H7 (cell line): ENCODE data around the gene PIAS1. TPM values are rescaled to one million over a fixed set of nuclear protein-coding genes. Genes with fewer than 3 reads are reported as not detected.
"Not testable (repeated sequence)": the region's sequence is repeated elsewhere in the genome, so short reads cannot be mapped to it uniquely, and the experiment has no call there.

Experiments
- DNase-seq: peaks from one replicate; pipeline ENCODE4 v3.0.0; 2012
- H3K27me3 ChIP-seq: 2 replicates; pipeline ENCODE4 v1.6.0; 2011; ENCODE audit warnings: mild to moderate bottlenecking, low read length; ENCODE audit not compliant: control insufficient read depth, insufficient read depth
- H3K36me3 ChIP-seq: replicated peaks from 2 replicates; pipeline ENCODE4 v1.5.1; 2011; ENCODE audit warnings: low read length; ENCODE audit not compliant: control insufficient read depth, insufficient read depth
- H3K4me3 ChIP-seq: 2 replicates; pipeline ENCODE4 v1.5.1; 2011; ENCODE audit warnings: low read depth, mild to moderate bottlenecking, control low read depth, low read length, moderate library complexity; ENCODE audit not compliant: insufficient read depth
- total RNA-seq: library from RNA; depleted of rRNA; stranded (reverse); fragments of >200 nt; shearing (Covaris generic); gene quantifications from 2 replicates; pipeline ENCODE4 v1.2.3, GENCODE V29; 2014

PIAS1 gene
- total RNA-seq, 1 experiment from 2014 or later = 23.7 TPM

DNA sequence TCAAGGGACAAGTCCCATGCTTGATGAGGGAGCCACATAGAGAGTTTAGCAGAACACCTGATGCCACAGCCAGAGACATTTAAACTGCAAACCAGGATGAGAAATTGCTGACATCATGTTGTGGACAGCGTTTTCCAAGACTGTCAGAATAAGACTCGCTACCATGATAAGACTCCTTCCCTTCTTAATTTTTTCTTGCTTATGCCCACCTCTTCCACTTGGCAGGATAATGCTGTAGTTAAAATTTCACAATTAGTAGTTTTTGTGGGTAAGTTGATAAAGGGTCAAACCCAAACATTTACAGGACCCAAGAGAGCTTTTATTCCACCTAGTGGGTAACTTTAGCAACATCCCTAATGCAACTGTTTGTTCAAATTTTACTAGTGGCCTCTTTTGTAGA lies 3.0 kb upstream of the PIAS1 start:
- Histone ChIP-seq H3K27me3 (peaks cover 3% of the 10 kb centered on the region; the same call in 1 of the 2 replicates), H3K36me3 (no peaks in the 10 kb centered on the region), H3K4me3 (no peak overlapping the region)
- DNase-seq = no peak

DNA sequence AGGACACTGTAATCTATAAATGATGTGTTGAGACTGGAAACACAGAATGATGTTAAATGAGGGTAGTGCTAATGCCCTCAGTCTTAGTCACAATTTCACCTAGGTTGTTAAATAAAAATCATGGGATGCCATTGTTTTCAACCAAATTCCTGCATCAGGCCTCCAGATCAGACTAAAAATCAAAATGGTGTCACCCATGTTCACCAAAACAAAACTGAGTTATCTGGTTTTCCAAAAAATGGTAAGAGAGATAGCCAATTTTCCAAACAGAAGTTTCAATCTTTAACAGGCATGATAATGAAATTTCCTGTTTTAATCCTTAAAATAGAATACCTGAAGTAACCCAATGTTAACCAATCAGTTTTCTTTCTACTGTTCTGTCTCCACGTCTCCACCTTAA lies 2.2 kb upstream of the PIAS1 start:
- Histone ChIP-seq H3K4me3 (no peak overlapping the region), H3K27me3 (peaks cover 3% of the 10 kb centered on the region; the same call in 1 of the 2 replicates), H3K36me3 (no peaks in the 10 kb centered on the region)
- no peak for DNase-seq

DNA sequence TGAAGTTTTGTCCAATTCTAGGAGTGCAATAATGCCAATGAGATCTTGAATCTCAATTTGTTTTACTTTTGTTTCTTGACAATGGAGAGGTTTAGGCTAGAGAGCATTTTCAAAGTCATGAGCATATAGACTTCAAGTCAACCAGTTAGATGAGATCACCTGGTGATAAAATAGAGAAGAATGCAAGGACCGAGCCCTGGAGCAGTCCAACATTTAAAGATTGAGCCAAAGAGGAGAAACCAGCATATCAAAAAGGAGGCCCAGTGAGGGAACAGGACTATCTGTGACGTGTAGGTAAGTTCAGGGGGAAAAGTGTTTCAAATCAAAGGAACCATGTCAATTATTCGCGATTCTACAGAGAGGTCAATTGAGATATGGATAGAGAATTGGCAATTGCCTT lies 1.7 kb upstream of the PIAS1 start:
- H3K36me3 ChIP-seq = no peaks in the 10 kb centered on the region
- H3K27me3 ChIP-seq = peaks cover 3% of the 10 kb centered on the region; the same call in 1 of the 2 replicates
- H3K4me3 ChIP-seq = no peak overlapping the region
- no peak for DNase-seq

DNA sequence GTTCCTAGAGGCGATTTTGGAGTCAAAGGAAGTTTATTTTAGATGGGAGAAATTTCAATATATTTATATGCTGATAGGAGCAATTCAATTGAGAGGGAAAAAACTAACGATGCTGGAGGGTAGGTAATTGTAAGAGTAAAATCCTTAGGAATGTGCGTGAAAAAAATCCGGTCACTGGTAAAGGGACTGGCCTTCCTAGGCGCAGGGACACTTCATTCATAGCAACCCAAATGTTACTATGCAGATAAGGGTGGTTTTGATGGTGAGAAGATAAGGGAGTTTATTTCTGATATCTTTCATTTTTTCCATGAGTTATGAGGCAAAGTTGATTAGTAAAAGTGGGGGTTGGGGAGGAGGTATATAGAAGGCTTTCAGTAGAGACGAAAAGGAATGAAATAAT lies 1.1 kb upstream of the PIAS1 start:
- Histone ChIP-seq H3K27me3 (peaks cover 3% of the 10 kb centered on the region; the same call in 1 of the 2 replicates), H3K4me3 (no peak overlapping the region)

DNA sequence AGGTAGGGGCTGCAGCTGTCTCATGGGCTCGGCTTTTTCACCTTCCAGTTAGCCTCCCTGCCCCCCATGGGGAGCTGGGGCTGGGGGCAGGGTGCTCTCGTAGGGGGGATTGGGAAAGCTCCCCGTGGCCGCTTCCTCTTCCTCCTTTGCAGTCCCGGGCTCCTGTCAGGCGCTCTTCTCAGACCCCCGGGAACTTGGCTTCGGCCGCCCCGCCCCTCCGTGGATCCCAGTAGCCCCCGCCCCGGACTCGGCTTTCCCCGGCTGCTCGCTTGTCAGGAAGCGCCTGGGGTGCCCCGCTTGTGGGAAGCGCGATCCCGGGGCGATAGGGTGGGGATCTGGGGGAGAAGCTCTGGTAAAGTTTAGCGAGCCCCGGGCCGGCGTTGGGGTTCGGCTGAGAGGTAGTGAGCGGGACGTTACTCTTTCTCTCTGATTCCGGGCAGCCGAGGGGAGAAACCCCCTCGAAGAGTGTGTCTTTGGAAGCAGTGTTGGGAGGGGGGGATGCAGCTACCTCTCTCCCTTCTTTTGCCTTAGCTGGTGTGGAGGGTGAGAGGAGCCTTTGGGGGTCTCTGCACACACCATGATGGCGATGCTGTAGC lies 611 bp downstream of the PIAS1 start:
- H3K27me3 ChIP-seq = peaks cover 3% of the 10 kb centered on the region; the same call in 1 of the 2 replicates
- peak overlapping the region; percentile 85 for H3K4me3 ChIP-seq
- DNase-seq = peak; percentile 89
- no peaks in the 10 kb centered on the region for H3K36me3 ChIP-seq

More for the DNA sequence above, 1.1 kb upstream of the PIAS1 start:
- DNase-seq = no peak
- no peaks in the 10 kb centered on the region for H3K36me3 ChIP-seq

DNA sequence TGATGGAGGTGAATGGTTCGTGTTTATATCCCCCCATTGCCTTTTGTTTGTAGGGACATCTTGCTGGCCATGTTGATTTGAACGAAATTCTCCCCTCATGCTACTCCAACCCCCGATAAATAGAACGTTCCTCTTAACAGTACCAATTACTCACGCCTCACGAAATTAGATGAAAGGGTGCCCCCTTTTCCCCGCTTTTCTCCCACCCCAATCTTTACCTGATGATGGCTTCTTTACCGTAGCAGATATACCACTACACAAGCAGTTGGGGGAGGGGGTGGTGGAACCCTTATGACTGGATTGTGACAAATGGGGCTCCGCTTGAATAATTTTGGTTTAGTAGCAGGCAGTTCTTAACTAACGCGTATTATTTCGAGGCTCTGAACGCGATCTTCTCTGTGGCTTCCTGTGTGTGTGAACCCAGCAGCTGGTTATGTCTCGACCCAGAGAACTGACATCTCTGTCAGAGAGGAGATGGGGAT lies 1.1 kb downstream of the PIAS1 start:
- Histone ChIP-seq H3K36me3 (no peaks in the 10 kb centered on the region), H3K27me3 (peaks cover 3% of the 10 kb centered on the region; the same call in 1 of the 2 replicates), H3K4me3 (peak overlapping the region; percentile 85)
- no peak for DNase-seq

DNA sequence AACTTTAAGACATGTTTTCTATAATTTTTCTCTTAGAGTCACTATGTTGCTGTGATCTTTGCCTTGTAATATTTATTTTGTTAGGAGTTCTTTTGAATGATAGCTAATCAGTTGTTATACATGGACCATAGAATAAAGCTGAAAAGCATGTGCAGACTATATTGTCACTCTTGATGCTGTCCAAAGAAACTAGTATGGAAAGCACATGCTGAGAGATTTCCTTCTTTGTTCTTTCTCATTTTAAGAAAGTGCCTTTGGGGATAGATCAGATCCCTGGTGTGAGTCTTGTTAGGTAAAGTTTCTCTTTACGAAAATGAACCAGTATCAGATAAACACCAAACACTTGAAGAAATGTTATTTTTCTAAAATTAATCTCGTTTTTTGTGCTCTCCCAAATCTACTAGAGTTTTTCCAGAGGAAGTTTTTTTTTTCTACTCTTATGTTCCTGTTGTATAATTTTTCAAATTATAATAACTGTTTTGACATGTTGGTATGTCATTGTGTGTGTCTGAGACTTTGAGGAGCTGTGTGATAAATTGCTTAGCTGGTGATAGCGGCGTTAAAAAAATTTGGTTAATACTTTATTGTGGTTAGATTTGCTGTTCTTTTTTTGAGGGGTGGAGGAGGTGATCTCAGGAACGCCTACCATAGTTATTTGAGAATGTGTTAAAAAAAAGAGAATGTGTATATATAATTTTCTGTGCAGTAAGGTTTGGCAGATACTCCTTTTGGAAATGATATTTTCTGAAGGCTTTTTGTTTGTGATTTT lies 2.2 kb downstream of the PIAS1 start:
- Histone ChIP-seq H3K4me3 (no peak overlapping the region), H3K27me3 (peaks cover 3% of the 10 kb centered on the region; the same call in 1 of the 2 replicates), H3K36me3 (no peaks in the 10 kb centered on the region)
- DNase-seq = no peak

DNA sequence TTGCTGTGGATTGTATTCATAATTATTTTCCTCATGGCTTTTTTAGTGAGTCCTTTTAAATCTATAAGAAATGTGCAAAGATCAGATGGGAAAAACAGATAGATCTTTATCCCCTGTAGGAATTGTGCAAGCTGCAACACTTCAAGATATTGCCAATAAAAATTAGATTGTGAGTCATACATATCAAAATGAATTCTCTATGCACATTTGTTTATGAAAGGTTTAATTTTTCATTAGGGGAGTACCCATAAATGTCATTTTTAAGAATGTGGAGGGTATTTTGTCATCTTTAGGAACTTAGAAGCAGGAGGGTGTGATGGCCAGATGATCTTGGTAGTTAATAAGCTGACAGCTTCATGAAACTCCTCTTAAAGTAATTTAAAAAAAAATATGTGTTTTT lies 2.9 kb downstream of the PIAS1 start:
- Histone ChIP-seq H3K36me3 (no peaks in the 10 kb centered on the region), H3K4me3 (no peak overlapping the region), H3K27me3 (peaks cover 3% of the 10 kb centered on the region; the same call in 1 of the 2 replicates)
- no peak for DNase-seq

DNA sequence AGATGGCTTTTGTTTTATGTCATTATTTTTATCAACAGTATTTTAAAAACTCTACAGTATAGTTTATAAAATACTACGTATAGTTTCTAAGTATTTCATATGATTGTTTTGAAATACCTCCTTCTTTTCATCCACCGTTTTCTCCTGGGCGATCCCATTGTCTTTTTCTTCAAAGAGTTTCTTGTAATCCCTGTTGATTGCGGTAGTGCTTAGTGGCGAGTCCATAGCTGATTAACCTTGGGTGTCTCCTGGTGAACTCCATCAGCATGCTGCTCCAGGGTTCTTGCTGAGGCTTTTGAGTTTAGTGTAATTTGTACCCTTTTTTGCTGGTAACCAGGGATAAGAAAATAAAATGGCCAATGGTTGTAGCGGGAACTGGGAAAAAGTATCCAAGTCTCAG lies 3.6 kb downstream of the PIAS1 start:
- DNase-seq = peak; percentile 54
- Histone ChIP-seq H3K36me3 (no peaks in the 10 kb centered on the region), H3K4me3 (no peak overlapping the region), H3K27me3 (peaks cover 1% of the 10 kb centered on the region; the same call in 1 of the 2 replicates)

DNA sequence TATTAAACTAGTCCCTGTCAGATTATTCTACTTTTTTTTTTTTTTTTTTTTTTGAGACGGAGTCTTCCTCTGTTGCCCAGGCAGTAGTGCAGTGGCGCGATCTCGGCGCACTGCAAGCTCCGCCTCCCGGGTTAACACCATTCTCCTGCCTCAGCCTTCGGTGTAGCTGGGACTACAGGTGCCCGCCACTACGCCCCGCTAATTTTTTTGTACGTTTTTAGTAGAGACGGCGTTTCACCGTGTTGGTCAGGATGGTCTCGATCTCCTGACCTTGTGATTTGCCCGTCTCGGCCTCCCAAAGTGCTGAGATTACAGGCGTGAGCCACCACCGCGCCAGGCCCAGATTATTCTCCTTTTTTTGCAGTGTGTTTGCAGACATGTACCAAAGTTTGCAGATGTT lies 4.9 kb downstream of the PIAS1 start:
- not testable (repeated sequence) for H3K36me3 ChIP-seq, H3K27me3 ChIP-seq, DNase-seq, H3K4me3 ChIP-seq

DNA sequence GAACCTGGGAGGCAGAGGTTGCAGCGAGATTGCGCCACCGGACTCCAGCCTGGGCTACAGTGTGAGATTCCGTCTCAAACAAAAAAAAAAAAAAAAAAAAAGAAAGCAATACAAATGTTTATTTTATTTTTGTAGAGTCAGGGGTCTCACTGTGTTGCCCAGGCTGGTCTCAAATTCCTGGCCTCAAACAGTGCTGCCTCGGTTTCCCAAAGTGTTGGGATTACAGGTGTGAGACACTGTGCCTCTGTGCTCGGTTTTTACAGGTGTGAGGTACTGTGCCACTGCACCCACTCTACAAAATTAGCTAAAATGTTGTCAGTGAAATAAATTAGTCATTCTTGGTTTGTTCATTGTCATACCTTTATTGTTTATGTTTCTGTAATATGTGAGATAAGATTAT lies 5.5 kb downstream of the PIAS1 start:
- Histone ChIP-seq H3K27me3 (no peaks in the 10 kb centered on the region), H3K4me3 (no peak overlapping the region), H3K36me3 (no peaks in the 10 kb centered on the region)
- DNase-seq = no peak

DNA sequence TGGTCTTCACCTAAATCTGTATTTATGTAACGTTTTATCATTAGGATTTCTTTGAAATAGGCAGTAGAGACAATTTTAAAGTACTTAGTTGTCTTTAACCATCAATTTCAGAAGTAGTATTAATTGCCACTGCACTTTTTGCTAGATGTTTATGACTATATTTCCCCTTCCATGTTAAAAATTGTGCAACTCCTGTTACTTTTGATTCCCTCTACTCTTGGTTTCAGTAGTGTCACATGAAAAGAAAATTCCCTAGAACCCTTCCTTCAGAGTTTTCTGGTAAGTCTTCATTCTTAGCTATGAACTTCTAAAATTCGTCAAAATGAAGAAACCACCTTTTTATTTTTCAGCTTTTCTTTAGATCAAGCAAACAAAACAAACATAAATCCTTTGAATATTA lies 7.1 kb downstream of the PIAS1 start:
- H3K36me3 ChIP-seq = no peaks in the 10 kb centered on the region
- no peak overlapping the region for H3K4me3 ChIP-seq
- DNase-seq = no peak
- no peaks in the 10 kb centered on the region for H3K27me3 ChIP-seq

DNA sequence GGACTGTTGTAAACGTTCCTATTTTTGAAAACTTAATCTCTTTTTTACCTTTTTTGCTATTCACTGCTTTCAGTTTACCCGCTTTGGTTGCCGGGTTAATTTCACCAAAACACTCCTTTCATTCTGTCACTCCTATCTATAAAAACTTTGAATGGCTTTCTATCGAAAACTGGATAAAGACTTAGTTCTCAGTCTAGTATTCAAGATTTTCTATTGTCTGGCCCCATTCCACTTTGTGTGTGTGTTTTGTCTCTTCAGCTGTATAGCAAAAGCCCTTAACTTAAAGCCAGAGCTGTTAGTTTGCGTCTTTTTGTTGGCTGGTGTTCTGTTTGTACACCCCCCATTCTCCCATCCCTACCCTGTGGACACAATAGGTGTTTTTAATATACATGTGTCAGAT lies 7.5 kb downstream of the PIAS1 start:
- H3K27me3 ChIP-seq = no peaks in the 10 kb centered on the region
- H3K36me3 ChIP-seq = no peaks in the 10 kb centered on the region
- H3K4me3 ChIP-seq = no peak overlapping the region
- no peak for DNase-seq

DNA sequence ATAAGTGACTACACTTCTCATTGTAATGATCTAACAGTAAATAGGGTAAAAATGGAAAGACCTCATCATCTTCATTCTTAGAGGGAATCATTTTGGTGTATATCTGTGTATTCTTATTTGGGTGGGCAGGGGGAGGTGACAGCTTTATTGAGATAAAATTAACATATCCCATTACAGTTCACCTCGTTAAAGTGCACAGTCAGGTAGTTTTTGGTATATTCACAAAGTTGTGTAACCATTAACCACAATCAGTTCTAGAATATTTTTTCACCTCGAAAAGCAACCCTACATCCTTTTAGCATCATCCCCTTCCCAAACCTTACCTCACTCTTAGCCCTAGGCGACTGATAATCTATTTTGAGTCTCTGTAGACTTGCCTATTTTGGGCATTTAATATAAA lies 8.1 kb downstream of the PIAS1 start:
- Histone ChIP-seq H3K27me3 (no peaks in the 10 kb centered on the region), H3K36me3 (no peaks in the 10 kb centered on the region), H3K4me3 (no peak overlapping the region)
- no peak for DNase-seq

DNA sequence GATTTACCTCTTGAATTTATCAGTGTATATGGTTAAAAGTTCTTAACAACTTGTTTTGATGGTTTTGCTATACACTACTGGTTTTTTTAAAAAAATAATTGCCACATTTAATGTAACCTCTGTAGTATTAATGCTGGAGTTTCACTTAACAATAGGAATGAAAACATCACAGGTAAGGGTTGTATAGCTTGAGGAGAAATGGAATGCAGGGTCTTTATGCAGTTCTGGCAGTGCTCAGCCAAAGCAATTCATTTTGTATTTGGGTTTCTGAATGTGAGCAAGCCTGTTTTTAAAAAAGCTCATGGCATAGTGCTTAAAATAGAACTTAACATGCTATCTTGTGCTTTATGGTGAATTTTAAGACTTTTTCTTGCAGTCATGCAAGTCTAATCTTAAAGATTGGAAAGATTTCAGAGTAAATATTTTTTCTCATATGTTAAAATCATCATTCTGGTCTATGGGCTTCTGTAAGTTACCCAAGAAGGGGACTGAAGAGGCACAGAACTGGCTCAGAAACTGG lies 8.9 kb downstream of the PIAS1 start:
- DNase-seq = no peak
- H3K4me3 ChIP-seq = no peak overlapping the region

More for the DNA sequence above, 8.9 kb downstream of the PIAS1 start:
- H3K36me3 ChIP-seq = no peaks in the 10 kb centered on the region
- no peaks in the 10 kb centered on the region for H3K27me3 ChIP-seq
